DOHH2 (cell line): ENCODE measurements around the gene CFAP73.

Source experiments
- H3F3A ChIP-seq: fragments of 200-600 bp; sonication (generic), shearing (Covaris generic); 2 replicates; pipeline ENCODE4 v1.6.0; 2016; ENCODE audit warnings: antibody characterized with exemption, mild to moderate bottlenecking; ENCODE audit not compliant: control insufficient read depth, insufficient read depth
- H3K27ac ChIP-seq: fragments of 200-600 bp; sonication (generic); 2 replicates; pipeline ENCODE4 v1.5.1; 2014; ENCODE audit warnings: low read depth, mild to moderate bottlenecking, low read length, moderate library complexity
- H3K27me3 ChIP-seq: fragments of 200-600 bp; sonication (generic); 2 replicates; pipeline ENCODE4 v1.6.1; 2014; ENCODE audit warnings: mild to moderate bottlenecking, low read length, mixed read lengths; ENCODE audit not compliant: control insufficient read depth
- H3K36me3 ChIP-seq: fragments of 200-600 bp; sonication (generic); 2 replicates; pipeline ENCODE4 v1.6.1; 2014; ENCODE audit warnings: mild to moderate bottlenecking, low read length, moderate library complexity, mixed read lengths; ENCODE audit not compliant: control insufficient read depth
- H3K4me1 ChIP-seq: fragments of 200-600 bp; sonication (generic); 2 replicates; pipeline ENCODE4 v1.6.1; 2014; ENCODE audit warnings: mild to moderate bottlenecking, low read length, mixed read lengths; ENCODE audit not compliant: control insufficient read depth
- H3K4me2 ChIP-seq: fragments of 200-600 bp; sonication (generic); 2 replicates; pipeline ENCODE4 v1.6.0; 2014; ENCODE audit warnings: mild to moderate bottlenecking, low read length, moderate library complexity
- H3K4me3 ChIP-seq: fragments of 200-600 bp; sonication (generic); 2 replicates; pipeline ENCODE4 v1.5.1; 2014; ENCODE audit warnings: mild to moderate bottlenecking, low read length, mixed read lengths
- H3K79me2 ChIP-seq: fragments of 200-600 bp; sonication (generic); 2 replicates; pipeline ENCODE4 v1.6.1; 2014; ENCODE audit warnings: mild to moderate bottlenecking, low read length, mixed read lengths; ENCODE audit not compliant: control insufficient read depth
- H3K9me2 ChIP-seq: fragments of 200-600 bp; sonication (generic); replicated peaks from 2 replicates; pipeline ENCODE4 v1.6.1; 2014; ENCODE audit warnings: mild to moderate bottlenecking, low read length, mixed read lengths; ENCODE audit not compliant: control insufficient read depth
- H3K9me3 ChIP-seq: fragments of 200-600 bp; sonication (generic); 2 replicates; pipeline ENCODE4 v1.6.1; 2014; ENCODE audit warnings: antibody characterized with exemption, low read length, mixed read lengths; ENCODE audit not compliant: control insufficient read depth, insufficient read depth
- H4K20me1 ChIP-seq: fragments of 200-600 bp; sonication (generic); 2 replicates; pipeline ENCODE4 v1.6.0; 2014; ENCODE audit warnings: low read depth, mild to moderate bottlenecking, antibody characterized with exemption, low read length, moderate library complexity; ENCODE audit not compliant: control insufficient read depth, insufficient read depth
- CTCF ChIP-seq: fragments of 200-600 bp; sonication (generic); IDR thresholded peaks from one replicate; pipeline ENCODE4 v1.5.1; 2014; ENCODE audit warnings: antibody characterized with exemption, mild to moderate bottlenecking, low read depth, low read length; ENCODE audit not compliant: poor library complexity, severe bottlenecking
- EZH2phosphoT487 ChIP-seq: fragments of 200-600 bp; sonication (generic); IDR thresholded peaks from 2 replicates; pipeline ENCODE4 v1.6.1; 2017; ENCODE audit warnings: borderline replicate concordance, mild to moderate bottlenecking, antibody characterized with exemption, low read length, moderate library complexity, mixed read lengths

Gene CFAP73

GRCh38 chr12:113142886-113143332 lies 6.6 kb upstream of the CFAP73 start:
- Histone ChIP-seq H3K27me3 (no peaks in the 10 kb centered on the region), H3K4me2 (peak overlapping the region; percentile 57), H4K20me1 (no peaks in the 10 kb centered on the region), H3K9me3 (no peaks in the 10 kb centered on the region), H3F3A (peaks cover 10% of the 10 kb centered on the region), H3K4me3 (no peak overlapping the region; the same call in 1 of the 2 replicates), H3K79me2 (no peaks in the 10 kb centered on the region), H3K9me2 (no peaks in the 10 kb centered on the region), H3K36me3 (no peaks in the 10 kb centered on the region), H3K4me1 (peaks cover 33% of the 10 kb centered on the region), H3K27ac (0 out of 2 replicates have a peak overlapping the region, but pooled peaks have one; percentile 51)
- no peak for TF ChIP-seq CTCF
- no peak for TF ChIP-seq EZH2phosphoT487

GRCh38 chr12:113143959-113144358 lies 5.6 kb upstream of the CFAP73 start:
- Histone ChIP-seq H3K9me2 (no peaks in the 10 kb centered on the region), H3K27ac (no peak overlapping the region), H3K4me2 (no peak overlapping the region), H4K20me1 (no peaks in the 10 kb centered on the region), H3K36me3 (no peaks in the 10 kb centered on the region), H3K27me3 (no peaks in the 10 kb centered on the region), H3F3A (peaks cover 10% of the 10 kb centered on the region), H3K79me2 (no peaks in the 10 kb centered on the region), H3K9me3 (no peaks in the 10 kb centered on the region), H3K4me1 (peaks cover 30% of the 10 kb centered on the region), H3K4me3 (no peak overlapping the region)
- TF ChIP-seq CTCF = no peak
- no peak for TF ChIP-seq EZH2phosphoT487

- peaks cover 32% of the 10 kb centered on the region for H3K4me1 ChIP-seq
- H3K9me2 ChIP-seq = no peaks in the 10 kb centered on the region
- no peaks in the 10 kb centered on the region for H3K27me3 ChIP-seq
- no peak overlapping the region for H3K4me2 ChIP-seq
- H3K36me3 ChIP-seq = no peaks in the 10 kb centered on the region
- no peaks in the 10 kb centered on the region for H3K9me3 ChIP-seq
- H3K4me3 ChIP-seq = no peak overlapping the region
- no peaks in the 10 kb centered on the region for H3K79me2 ChIP-seq
- TF ChIP-seq EZH2phosphoT487 (no peak), CTCF (no peak)
- no peaks in the 10 kb centered on the region for H4K20me1 ChIP-seq
- peaks cover 10% of the 10 kb centered on the region for H3F3A ChIP-seq
- H3K27ac ChIP-seq = no peak overlapping the region
Measured at GRCh38 chr12:113144806-113145205, 4.7 kb upstream of the CFAP73 start.
